ENCODE results near the gene ARCN1. TPM values are rescaled to one million over a fixed set of nuclear protein-coding genes. Genes with fewer than 3 reads are reported as not detected.
"Not testable (repeated sequence)": the region's sequence is repeated elsewhere in the genome, so short reads cannot be mapped to it uniquely, and the experiment has no call there.

ARCN1 gene
- polyA plus RNA-seq, 2 of the 4 experiments (the other 2 are of a cell fraction): 88.7 to 150 TPM

DNA sequence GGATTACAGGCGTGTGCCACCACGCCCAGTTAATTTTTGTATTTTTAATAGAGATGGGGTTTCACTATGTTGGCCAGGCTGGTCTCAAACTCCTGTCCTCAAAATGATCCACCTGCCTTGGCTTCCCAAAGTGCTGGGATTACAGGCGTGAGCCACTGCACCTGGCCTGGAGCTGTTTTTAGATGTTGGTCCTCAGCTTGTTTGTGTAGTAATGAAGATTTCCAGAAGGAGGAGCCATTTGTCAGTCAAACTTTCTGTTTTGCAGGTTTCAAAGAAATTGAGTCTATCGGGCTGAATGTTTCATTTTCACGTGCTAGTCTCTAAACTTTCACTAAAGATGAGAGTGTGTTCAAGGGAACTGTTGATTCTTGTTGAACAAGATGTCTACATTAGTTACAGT lies 22.8 kb downstream of the ARCN1 start:
- FAIRE-seq; DNase-seq (ENCODE audit: low read depth in 1 of 2, low spot score in 1 of 2); H3K4me3 ChIP-seq; H3K4me2 ChIP-seq; H3K4me1 ChIP-seq; H3K27ac ChIP-seq; H3K9me3 ChIP-seq; POLR2A ChIA-PET: not testable (repeated sequence)
- WGBS (ENCODE audit: missing lambda C conversion rate): 74% methylated on average over 5 of the region's 5 CpGs
- 0 out of 6 replicates have a peak, but pooled peaks of 1 of the 2 experiments have one; percentile 29 for ATAC-seq
- CTCF ChIA-PET: interaction anchor here (0.7 to 5.0 kb wide), 20 partner anchors 11 to 362 kb away, joined by 3 to 62 read pairs (median 5); partner anchors contain the start of genes ARCN1 and PHLDB1
- TF ChIP-seq, protein P1, sequence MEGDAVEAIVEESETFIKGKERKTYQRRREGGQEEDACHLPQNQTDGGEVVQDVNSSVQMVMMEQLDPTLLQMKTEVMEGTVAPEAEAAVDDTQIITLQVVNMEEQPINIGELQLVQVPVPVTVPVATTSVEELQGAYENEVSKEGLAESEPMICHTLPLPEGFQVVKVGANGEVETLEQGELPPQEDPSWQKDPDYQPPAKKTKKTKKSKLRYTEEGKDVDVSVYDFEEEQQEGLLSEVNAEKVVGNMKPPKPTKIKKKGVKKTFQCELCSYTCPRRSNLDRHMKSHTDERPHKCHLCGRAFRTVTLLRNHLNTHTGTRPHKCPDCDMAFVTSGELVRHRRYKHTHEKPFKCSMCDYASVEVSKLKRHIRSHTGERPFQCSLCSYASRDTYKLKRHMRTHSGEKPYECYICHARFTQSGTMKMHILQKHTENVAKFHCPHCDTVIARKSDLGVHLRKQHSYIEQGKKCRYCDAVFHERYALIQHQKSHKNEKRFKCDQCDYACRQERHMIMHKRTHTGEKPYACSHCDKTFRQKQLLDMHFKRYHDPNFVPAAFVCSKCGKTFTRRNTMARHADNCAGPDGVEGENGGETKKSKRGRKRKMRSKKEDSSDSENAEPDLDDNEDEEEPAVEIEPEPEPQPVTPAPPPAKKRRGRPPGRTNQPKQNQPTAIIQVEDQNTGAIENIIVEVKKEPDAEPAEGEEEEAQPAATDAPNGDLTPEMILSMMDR (IDR thresholded peaks at IDR 0.05): peak; percentile 42; the same call in 2 of the 3 replicates
- TF ChIP-seq RAD21 (conservative IDR thresholded peaks at IDR 0.05 in 1 of 2, IDR thresholded peaks at IDR 0.05 in 1 of 2): peak; percentile 47 to 48; a peak in 4 of 5 replicates

- Histone ChIP-seq H3K9me3 (no peaks in the 10 kb centered on the region), H3K4me2 (no peak overlapping the region), H3K27ac (no peak overlapping the region), H3K4me1 (no peaks in the 10 kb centered on the region), H3K4me3 (no peak overlapping the region)
- ChIA-PET CTCF (interaction anchor here (1.6 to 5.0 kb wide), 5 partner anchors 9 to 62 kb away, joined by 5 to 62 read pairs (median 24); partner anchors contain the start of gene PHLDB1), POLR2A (no interaction called here)
- no peak for FAIRE-seq
- no peak for TF ChIP-seq CHD4 (IDR thresholded peaks at IDR 0.05; ENCODE audit: borderline replicate concordance)
- 91% methylated on average over 16 of the region's 16 CpGs for WGBS (ENCODE audit: missing lambda C conversion rate)
- ATAC-seq: no peak
- no peak for DNase-seq (ENCODE audit: low read depth in 1 of 2, low spot score in 1 of 2)
Measured at GRCh38 chr11:118596224-118597146, 24.3 kb downstream of the ARCN1 start.

GRCh38 chr11:118597556-118597955 lies 25.3 kb downstream of the ARCN1 start:
- Histone ChIP-seq H3K4me2 (no peak overlapping the region), H3K27ac (no peak overlapping the region), H3K4me1 (no peaks in the 10 kb centered on the region), H3K4me3 (no peak overlapping the region), H3K9me3 (no peaks in the 10 kb centered on the region)
- POLR2A ChIA-PET: no interaction called here
- CTCF ChIA-PET: interaction anchor here (2.3 to 17.8 kb wide), 3 partner anchors 10 to 61 kb away, joined by 5 to 224 read pairs (median 45); partner anchors contain the start of gene PHLDB1
- DNase-seq (ENCODE audit: low read depth in 1 of 2, low spot score in 1 of 2) (no peak), FAIRE-seq (no peak), ATAC-seq (no peak)
- TF ChIP-seq HOXB13 (CRISPR knock-in tag; IDR thresholded peaks at IDR 0.05; ENCODE audit: low read depth) (no peak), CBX8 (IDR thresholded peaks at IDR 0.05) (no peak), RNF2 (IDR thresholded peaks at IDR 0.05; ENCODE audit: borderline replicate concordance, low read depth) (no peak)
- TF ChIP-seq, protein P1 (IDR thresholded peaks at IDR 0.05): no peak
- 95% methylated on average over 9 of the region's 9 CpGs for WGBS (ENCODE audit: missing lambda C conversion rate)

DNA sequence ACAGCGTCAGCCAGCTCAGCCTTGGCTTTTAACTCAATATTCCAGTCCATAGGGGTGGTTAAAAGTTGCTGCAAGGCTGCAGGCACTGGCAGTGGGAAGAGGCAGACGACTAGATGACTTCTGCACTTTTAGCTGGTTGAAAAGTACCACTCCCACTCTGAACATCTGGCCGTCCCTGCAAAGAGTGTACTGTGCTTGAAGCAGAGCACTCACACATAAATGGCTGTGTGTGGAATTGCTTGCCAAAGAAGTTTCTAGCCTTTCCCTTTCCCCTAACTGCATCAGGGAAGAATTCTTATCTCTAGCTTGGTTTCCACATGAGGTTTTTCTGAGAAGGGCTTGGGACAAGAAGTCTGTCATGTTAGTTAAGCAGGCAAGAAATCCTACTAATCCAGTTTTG lies 30.1 kb downstream of the ARCN1 start:
- DNase-seq (ENCODE audit: low read depth in 1 of 2, low spot score in 1 of 2) (no peak), FAIRE-seq (no peak), ATAC-seq (no peak)
- POLR2A ChIA-PET: no interaction called here
- 92% methylated on average over 3 of the region's 3 CpGs for WGBS (ENCODE audit: missing lambda C conversion rate)
- Histone ChIP-seq H3K4me2 (no peak overlapping the region), H3K4me3 (no peak overlapping the region), H3K4me1 (peaks cover 26% of the 10 kb centered on the region), H3K9me3 (no peaks in the 10 kb centered on the region), H3K27ac (no peak overlapping the region)
- CTCF ChIA-PET: interaction anchor here (1.2 to 17.8 kb wide), 2 partner anchors 25 to 87 kb away, joined by 3 to 224 read pairs; no protein-coding TSS in a partner anchor
- TF ChIP-seq POLR2AphosphoS2 (conservative IDR thresholded peaks at IDR 0.05; ENCODE audit: low read length) (no peak), EHMT2 (IDR thresholded peaks at IDR 0.05; ENCODE audit: low read depth) (no peak), SREBF2 (IDR thresholded peaks at IDR 0.05) (no peak), CEBPB (IDR thresholded peaks at IDR 0.05) (no peak), FOXS1 (CRISPR knock-in tag; IDR thresholded peaks at IDR 0.05) (no peak), MAZ (IDR thresholded peaks at IDR 0.05; ENCODE audit: borderline replicate concordance, low read depth, low read length) (no peak), HOXB5 (CRISPR knock-in tag; IDR thresholded peaks at IDR 0.05) (no peak), CBX8 (IDR thresholded peaks at IDR 0.05) (no peak)
- TF ChIP-seq, protein P2, sequence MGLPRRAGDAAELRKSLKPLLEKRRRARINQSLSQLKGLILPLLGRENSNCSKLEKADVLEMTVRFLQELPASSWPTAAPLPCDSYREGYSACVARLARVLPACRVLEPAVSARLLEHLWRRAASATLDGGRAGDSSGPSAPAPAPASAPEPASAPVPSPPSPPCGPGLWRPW (IDR thresholded peaks at IDR 0.05): no peak

DNA sequence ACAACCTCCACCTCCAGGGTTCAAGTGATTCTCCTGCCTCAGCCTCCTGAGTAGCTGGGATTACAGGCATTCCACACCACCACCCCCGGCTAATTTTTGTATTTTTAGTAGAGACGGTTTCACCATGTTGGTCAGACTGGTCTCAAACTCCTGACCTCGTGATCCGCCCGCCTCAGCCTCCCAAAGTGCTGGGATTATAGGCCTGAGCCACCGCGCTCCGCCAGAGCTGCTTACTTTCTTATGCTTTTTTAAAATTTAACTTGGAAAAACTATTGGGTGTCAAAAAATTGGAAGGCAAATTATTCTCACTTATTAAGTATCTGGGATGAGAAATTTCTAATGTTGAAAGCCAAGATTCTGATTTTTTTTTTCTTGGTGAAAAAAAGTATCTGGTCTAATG lies 31.5 kb downstream of the ARCN1 start:
- DNase-seq (ENCODE audit: low read depth in 1 of 2, low spot score in 1 of 2); FAIRE-seq; H3K4me3 ChIP-seq; H3K9me3 ChIP-seq; POLR2A ChIA-PET; H3K27ac ChIP-seq; H3K4me2 ChIP-seq; ATAC-seq: not testable (repeated sequence)
- CTCF ChIA-PET: interaction anchor here (5.2 to 17.8 kb wide), 3 partner anchors 10 to 55 kb away, joined by 62 to 224 read pairs (median 90); no protein-coding TSS in a partner anchor
- H3K4me1 ChIP-seq: peaks cover 28% of the 10 kb centered on the region
- WGBS (ENCODE audit: missing lambda C conversion rate): 98% methylated on average over 7 of the region's 8 CpGs
